ENCODE data around the gene LIPK.
"Not testable (repeated sequence)": the region's sequence is repeated elsewhere in the genome, so short reads cannot be mapped to it uniquely, and the experiment has no call there.

The LIPK gene

GRCh38 chr10:88705958-88706357 is at the start of gene LIPK:
TSS of gene LIPK (plus strand) at chr10:88706249. CDS start at chr10:88724544, 18,295 bp downstream.
- DNase-seq (ENCODE audit: low read depth, low spot score) = no peak

GRCh38 chr10:88657901-88658300 is 48.1 kb upstream of the LIPK start:
- DNase-seq (ENCODE audit: low read depth, low spot score) = peak; percentile 8

- no peak for DNase-seq (ENCODE audit: low read depth, low spot score)
Observed at GRCh38 chr10:88659725-88660597, 46.1 kb upstream of the LIPK start.

- no peak for DNase-seq (ENCODE audit: low read depth, low spot score)
Observed at GRCh38 chr10:88660598-88660884, 45.5 kb upstream of the LIPK start.

- no peak for DNase-seq (ENCODE audit: low read depth, low spot score)
Observed at GRCh38 chr10:88661018-88661417, 45.0 kb upstream of the LIPK start.

- no peak for DNase-seq (ENCODE audit: low read depth, low spot score)
Observed at GRCh38 chr10:88661577-88661976, 44.5 kb upstream of the LIPK start.

- not testable (repeated sequence) for DNase-seq (ENCODE audit: low read depth, low spot score)
Observed at GRCh38 chr10:88663153-88663552, 42.9 kb upstream of the LIPK start.

GRCh38 chr10:88664142-88664541 is 41.9 kb upstream of the LIPK start, which contains the start of gene LIPF:
TSS of gene LIPF (plus strand) at chr10:88664442. CDS start at chr10:88667298, 2,856 bp downstream.
- no peak for DNase-seq (ENCODE audit: low read depth, low spot score)

- DNase-seq (ENCODE audit: low read depth, low spot score) = no peak
Observed at GRCh38 chr10:88668465-88668864, 37.6 kb upstream of the LIPK start.

- DNase-seq (ENCODE audit: low read depth, low spot score) = no peak
Observed at GRCh38 chr10:88670497-88670896, 35.6 kb upstream of the LIPK start.

- DNase-seq (ENCODE audit: low read depth, low spot score) = peak; percentile 32
Observed at GRCh38 chr10:88672041-88672440, 34.0 kb upstream of the LIPK start.

- DNase-seq (ENCODE audit: low read depth, low spot score) = no peak
Observed at GRCh38 chr10:88676283-88677060, 29.6 kb upstream of the LIPK start.

- no peak for DNase-seq (ENCODE audit: low read depth, low spot score)
Observed at GRCh38 chr10:88680958-88681357, 25.1 kb upstream of the LIPK start.

- no peak for DNase-seq (ENCODE audit: low read depth, low spot score)
Observed at GRCh38 chr10:88682491-88682890, 23.6 kb upstream of the LIPK start.

- peak; percentile 26 for DNase-seq (ENCODE audit: low read depth, low spot score)
Observed at GRCh38 chr10:88687853-88688467, 18.1 kb upstream of the LIPK start.

GRCh38 chr10:88689366-88689765 is 16.7 kb upstream of the LIPK start:
- DNase-seq (ENCODE audit: low read depth, low spot score) = no peak

- no peak for DNase-seq (ENCODE audit: low read depth, low spot score)
Observed at GRCh38 chr10:88693392-88694020, 12.5 kb upstream of the LIPK start.

- DNase-seq (ENCODE audit: low read depth, low spot score) = peak; percentile 38
Observed at GRCh38 chr10:88702848-88703597, 3.0 kb upstream of the LIPK start.

GRCh38 chr10:88707429-88708155 is 1.5 kb downstream of the LIPK start:
- peak; percentile 76 for DNase-seq (ENCODE audit: low read depth, low spot score)

GRCh38 chr10:88709361-88709760 is 3.3 kb downstream of the LIPK start:
- not testable (repeated sequence) for DNase-seq (ENCODE audit: low read depth, low spot score)
